SJSA1 (cell line): ENCODE results near the gene RILP. TPM values are rescaled to one million over a fixed set of nuclear protein-coding genes. Genes with fewer than 3 reads are reported as not detected.
"Not testable (repeated sequence)": the region's sequence is repeated elsewhere in the genome, so short reads cannot be mapped to it uniquely, and the experiment has no call there.

ENCODE experiments used
- DNase-seq, 2 experiments: peaks; one replicate each; pipeline ENCODE4 v3.0.0-alpha.2; 2015 to 2020; ENCODE audit warnings: low spot score in 2 of 2, low read depth in 1 of 2
- H3K27ac ChIP-seq: fragments of 250-450 bp; sonication (Bioruptor Pico); 2 replicates; pipeline ENCODE4 v1.5.1; 2020; ENCODE audit warnings: mild to moderate bottlenecking, moderate library complexity
- H3K27me3 ChIP-seq: fragments of 250-450 bp; sonication (Bioruptor Pico); replicated peaks from 2 replicates; pipeline ENCODE4 v1.5.1; 2020; ENCODE audit warnings: mild to moderate bottlenecking, moderate library complexity
- H3K36me3 ChIP-seq: fragments of 250-450 bp; sonication (Bioruptor Pico); 2 replicates; pipeline ENCODE4 v1.5.1; 2020; ENCODE audit warnings: mild to moderate bottlenecking
- H3K4me1 ChIP-seq: fragments of 250-450 bp; sonication (Bioruptor Pico); replicated peaks from 2 replicates; pipeline ENCODE4 v1.6.1; 2021; ENCODE audit warnings: mild to moderate bottlenecking
- H3K4me3 ChIP-seq: fragments of 250-450 bp; sonication (Bioruptor Pico); 2 replicates; pipeline ENCODE4 v1.5.1; 2020; ENCODE audit warnings: mild to moderate bottlenecking
- H3K9me3 ChIP-seq: fragments of 250-450 bp; sonication (Bioruptor Pico); replicated peaks from 2 replicates; pipeline ENCODE4 v1.5.1; 2020; ENCODE audit warnings: mild to moderate bottlenecking
- total RNA-seq: library from RNA; depleted of rRNA; stranded (reverse); fragments of >200 nt; shearing (Covaris generic); gene quantifications from 2 replicates; pipeline ENCODE4 v1.2.3, GENCODE V29; 2014

RILP gene
- total RNA-seq, 1 experiment from 2014 or later: 1.0 TPM

DNA sequence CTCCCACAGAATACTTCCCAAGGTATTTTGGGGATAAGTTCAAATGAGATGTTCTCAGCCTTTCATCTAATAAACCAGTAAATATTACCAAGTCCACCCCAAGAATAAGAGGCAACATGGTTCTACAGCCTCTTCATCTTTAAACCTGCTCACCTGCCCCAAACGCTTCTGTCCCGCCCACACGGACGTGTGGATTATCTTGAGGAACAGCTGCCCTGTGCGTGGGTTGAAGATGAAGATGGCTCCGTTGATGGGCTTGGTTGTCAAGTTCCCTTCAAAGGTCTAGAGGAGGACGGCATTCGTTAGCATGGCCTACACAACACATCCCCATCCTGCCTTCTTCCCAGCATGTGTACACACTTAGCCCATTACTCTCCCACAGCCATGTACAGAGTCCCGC is 8.4 kb upstream of the RILP start:
- Histone ChIP-seq H3K27ac (no peak overlapping the region), H3K36me3 (peaks cover 96% of the 10 kb centered on the region), H3K4me3 (no peak overlapping the region), H3K27me3 (no peaks in the 10 kb centered on the region), H3K9me3 (no peaks in the 10 kb centered on the region), H3K4me1 (no peaks in the 10 kb centered on the region)
- no peak for DNase-seq

DNA sequence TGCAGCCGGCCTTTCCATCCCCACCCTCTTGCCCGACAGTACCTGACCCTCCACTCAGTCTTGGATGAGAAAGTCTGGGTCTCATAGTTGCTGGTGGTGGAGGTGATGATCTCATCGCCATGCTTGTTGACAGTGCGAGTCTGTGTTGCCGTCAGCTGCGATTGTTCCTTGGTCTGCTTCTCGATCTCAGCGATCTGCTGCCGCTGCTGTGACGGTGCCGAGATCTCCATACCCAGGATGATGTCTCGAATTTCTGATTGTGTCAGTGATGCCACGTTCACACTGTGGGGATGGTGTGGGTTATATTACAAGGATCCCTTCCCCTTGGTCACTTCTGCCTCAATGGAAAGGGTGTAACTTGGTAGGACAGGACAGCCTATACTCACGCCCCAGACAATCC is 4.1 kb upstream of the RILP start:
- H3K27ac ChIP-seq: no peak overlapping the region
- peaks cover 17% of the 10 kb centered on the region for H3K4me1 ChIP-seq
- H3K27me3 ChIP-seq: no peaks in the 10 kb centered on the region
- H3K36me3 ChIP-seq: peaks cover 88% of the 10 kb centered on the region
- no peak for DNase-seq
- H3K4me3 ChIP-seq: no peak overlapping the region
- H3K9me3 ChIP-seq: no peaks in the 10 kb centered on the region

DNA sequence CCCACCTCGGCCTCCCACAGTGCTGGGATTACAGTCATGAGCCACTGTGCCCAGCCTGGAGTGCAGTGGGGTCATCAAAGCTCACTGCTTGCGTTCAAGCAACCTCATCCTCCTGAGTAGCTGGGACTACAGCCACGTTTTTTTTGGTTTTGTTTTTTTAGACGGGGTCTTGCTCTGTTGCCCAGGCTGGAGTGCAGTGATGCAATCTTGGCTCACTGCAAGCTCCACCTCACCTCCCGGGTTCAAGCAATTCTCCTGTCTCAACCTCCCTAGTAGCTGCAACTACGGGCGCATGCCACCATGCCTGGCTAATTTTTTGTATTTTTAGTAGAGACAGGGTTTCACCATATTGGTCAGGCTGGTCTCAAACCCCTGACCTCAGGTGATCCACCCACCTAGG is 3.1 kb upstream of the RILP start:
- not testable (repeated sequence) for H3K9me3 ChIP-seq, H3K27me3 ChIP-seq, H3K27ac ChIP-seq, H3K4me3 ChIP-seq, DNase-seq
- peaks cover 84% of the 10 kb centered on the region for H3K36me3 ChIP-seq
- peaks cover 24% of the 10 kb centered on the region for H3K4me1 ChIP-seq

DNA sequence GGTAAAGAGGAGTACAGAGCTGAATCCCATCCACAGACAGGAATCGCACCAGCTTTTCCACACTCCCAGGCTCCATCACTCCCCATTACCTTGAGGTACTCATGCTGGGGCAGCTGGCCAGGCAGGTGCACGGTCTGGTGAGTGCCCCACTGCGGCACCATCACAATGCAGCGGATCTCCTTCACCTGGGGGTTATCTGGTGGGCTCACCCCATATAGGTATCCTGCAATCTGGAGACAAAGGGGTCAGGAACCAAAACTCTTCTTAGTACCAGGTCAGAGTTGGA is 1.8 kb upstream of the RILP start:
- Histone ChIP-seq H3K4me3 (no peak overlapping the region), H3K36me3 (peaks cover 74% of the 10 kb centered on the region), H3K27ac (no peak overlapping the region), H3K27me3 (no peaks in the 10 kb centered on the region), H3K9me3 (no peaks in the 10 kb centered on the region), H3K4me1 (peaks cover 24% of the 10 kb centered on the region)
- no peak for DNase-seq

DNA sequence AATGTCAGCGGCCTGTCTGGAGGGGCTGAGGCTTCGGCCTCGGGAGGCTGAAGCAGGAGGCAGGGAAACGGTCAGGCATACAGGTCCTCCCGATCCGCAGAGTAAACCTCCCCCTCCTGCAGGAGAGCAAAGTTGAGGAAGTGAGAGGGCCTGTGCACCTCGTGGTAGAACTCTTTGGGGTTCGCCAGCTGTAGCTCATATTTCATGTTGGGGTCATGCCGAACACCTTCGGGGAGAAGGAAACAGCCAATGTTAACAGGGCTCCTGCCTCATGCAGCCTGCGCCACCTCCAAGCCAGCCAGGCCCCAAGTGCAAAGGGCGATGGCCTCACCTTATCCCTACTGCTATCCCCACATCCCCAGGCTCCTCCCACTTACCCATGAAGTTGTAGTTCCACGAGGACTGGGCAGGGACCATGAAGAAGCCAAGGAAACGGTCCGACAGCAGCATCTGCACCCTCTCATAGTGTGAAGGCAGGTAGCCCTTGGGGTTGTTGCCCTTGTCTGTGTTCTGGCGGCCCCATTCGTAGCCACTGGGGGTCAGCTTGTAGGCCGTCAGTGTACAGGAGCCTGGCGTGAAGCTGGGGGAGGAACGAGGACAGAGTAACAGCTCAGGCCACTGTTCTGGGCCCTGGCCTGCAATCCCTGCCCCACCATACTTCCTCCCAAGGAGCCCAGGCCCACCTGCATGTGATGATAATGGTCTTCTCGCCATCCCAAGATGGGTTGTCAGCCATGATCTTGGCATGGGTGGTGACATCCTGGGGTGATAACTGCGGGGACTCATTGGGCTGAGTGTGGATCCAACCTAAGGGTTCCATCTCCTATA is 1.3 kb upstream of the RILP start:
- Histone ChIP-seq H3K4me3 (no peak overlapping the region), H3K4me1 (peaks cover 24% of the 10 kb centered on the region), H3K27me3 (no peaks in the 10 kb centered on the region), H3K9me3 (no peaks in the 10 kb centered on the region), H3K27ac (no peak overlapping the region), H3K36me3 (peaks cover 69% of the 10 kb centered on the region)
- DNase-seq: no peak

DNA sequence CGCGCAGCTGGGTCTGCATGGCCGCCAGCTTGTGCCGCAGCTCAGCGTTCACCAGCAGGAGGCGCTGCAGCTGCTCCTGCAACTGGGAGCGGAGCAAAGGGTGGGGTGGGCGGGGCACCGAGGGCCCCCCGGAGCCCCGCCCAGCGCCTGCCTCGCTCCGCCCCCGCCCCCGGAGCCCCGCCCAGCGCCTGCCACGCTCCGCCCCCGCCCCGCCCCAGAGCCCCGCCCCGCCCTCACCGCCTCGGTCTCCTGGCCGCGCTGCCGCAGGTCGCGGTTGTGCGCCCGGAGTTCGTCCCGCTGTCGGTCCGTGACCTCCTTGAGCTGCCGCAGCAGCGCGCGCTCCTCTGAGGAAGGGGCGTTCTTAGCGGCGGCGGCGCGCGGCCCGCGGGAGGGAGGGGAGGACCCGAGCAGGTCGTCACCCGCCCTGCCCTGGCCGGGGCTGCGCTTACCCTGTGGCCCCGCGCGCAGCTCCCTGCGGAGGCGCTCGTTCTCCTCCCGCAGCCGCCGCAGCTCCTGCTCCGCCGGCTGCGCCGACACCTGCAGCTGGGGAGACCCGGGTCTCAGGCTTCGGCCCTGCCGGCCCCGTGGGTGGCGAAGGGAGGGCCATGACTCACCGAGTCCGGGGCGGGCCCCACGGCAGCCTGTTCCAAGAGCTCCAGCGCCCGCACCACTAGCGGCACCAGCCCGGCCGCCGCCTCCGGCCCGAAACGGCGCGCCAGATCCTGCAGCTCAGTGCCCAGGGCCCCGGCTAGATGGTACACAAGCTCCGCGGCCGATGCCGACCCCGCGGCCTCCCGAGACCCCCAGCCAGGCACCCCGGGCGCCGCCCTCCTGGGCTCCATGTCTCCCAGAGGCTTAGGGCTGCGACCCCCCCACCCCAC is 463 bp downstream of the RILP start:
- H3K4me3 ChIP-seq: peak overlapping the region; percentile 52
- peaks cover 32% of the 10 kb centered on the region for H3K4me1 ChIP-seq
- DNase-seq: peak; percentile 91 to 92
- no peaks in the 10 kb centered on the region for H3K27me3 ChIP-seq
- H3K27ac ChIP-seq: peak overlapping the region; percentile 40; the same call in 1 of the 2 replicates
- H3K36me3 ChIP-seq: peaks cover 51% of the 10 kb centered on the region
- no peaks in the 10 kb centered on the region for H3K9me3 ChIP-seq

DNA sequence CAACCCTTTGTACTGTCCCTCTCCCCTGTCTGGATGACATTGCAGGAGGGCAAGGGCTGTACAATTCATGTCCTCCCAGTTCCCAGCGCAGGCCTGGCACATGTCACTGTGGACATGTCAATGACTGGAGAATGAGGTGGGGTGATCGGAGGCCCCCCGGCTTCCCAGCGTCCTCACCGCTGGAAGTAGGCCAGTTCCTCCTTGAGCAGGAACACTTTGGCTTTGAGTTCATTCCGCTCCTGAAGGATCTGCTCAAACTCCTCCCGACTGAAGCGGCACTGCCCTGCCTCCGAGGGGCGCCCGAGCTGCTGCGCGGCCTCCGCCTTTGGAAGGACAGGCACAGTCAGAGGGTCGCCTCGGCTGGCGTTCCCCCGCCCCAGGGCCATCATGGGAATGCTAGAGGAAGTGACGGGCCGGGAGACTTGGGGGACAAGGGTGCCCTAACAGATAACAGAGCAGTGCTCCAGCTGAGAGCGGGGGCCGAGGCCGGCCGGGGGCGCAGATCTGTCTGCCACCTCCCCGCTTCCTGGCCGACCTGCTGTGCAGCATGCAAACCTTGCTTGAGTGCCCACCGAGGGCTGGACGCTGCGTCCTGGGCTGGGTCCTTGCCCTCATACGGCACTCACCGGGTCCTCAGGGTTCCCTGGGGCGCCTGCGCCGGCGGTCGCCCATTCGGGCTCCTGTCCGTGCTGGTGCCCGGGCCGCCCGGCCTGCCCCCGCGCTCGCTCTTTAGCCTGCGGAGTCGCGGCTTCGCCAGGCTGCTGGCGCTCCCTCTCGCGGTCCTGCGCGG is 1.3 kb downstream of the RILP start:
- Histone ChIP-seq H3K4me3 (peak overlapping the region; percentile 26), H3K36me3 (peaks cover 43% of the 10 kb centered on the region), H3K9me3 (0 out of 2 replicates have a peak, but pooled peaks cover 2% of the 10 kb centered on the region), H3K27ac (no peak overlapping the region), H3K27me3 (no peaks in the 10 kb centered on the region; the same call in 1 of the 2 replicates), H3K4me1 (peaks cover 40% of the 10 kb centered on the region)
- DNase-seq: no peak

DNA sequence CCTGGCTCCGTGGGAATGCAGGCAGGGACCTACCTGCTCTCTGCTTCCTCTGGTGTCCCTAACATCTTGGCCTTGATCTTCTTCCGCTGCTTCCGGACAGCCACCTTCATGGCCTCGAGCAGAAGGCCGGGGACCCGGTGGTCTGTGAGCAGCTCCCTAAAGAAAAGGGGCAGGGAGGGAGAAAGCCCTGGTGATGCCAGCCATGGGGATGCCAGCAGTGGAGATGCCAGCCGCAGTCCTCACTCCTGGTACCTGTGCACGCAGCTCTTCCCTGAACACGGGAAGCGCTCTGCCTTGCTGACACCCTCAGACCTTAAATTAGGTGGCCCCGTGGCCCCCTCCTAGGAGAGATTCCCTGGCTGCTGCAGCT is 1.9 kb downstream of the RILP start:
- no peak overlapping the region for H3K4me3 ChIP-seq
- no peaks in the 10 kb centered on the region; the same call in 1 of the 2 replicates for H3K27me3 ChIP-seq
- H3K9me3 ChIP-seq: 0 out of 2 replicates have a peak, but pooled peaks cover 2% of the 10 kb centered on the region
- DNase-seq: no peak
- H3K27ac ChIP-seq: no peak overlapping the region
- peaks cover 41% of the 10 kb centered on the region for H3K4me1 ChIP-seq
- H3K36me3 ChIP-seq: peaks cover 37% of the 10 kb centered on the region

DNA sequence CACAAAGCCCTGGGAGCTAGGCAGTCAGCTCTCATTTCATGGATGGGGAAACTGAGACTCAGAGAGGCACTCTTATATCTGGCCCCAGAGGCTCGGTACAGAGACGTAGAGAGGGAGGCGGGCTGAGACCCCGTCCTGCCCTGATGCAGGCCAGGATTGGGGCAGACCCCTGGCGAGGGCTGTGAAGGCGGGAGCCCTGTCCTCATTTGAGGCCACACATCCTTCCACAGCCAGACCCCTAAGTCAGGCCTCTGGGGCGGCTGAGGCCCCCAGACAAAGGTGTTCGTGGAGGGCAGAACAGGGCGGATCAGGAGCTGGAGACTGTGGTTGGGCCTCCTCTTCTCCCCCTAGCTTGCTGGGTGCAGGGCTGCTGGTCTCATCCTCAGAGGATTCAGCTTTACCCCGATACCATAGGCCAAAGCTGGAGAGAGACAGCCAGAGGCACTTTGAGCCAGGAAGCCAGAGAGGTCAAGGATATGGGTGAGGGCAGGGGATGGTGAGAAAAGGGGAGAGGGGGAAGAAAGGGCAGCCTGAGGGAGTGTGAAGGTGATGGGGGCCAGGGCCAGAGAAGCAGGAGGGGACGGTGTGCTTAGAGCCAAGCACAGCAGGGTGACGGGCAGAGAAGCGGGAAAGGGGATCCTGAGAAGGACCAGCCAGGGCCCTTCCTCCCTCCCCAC is 3.3 kb downstream of the RILP start:
- H3K9me3 ChIP-seq: 0 out of 2 replicates have a peak, but pooled peaks cover 2% of the 10 kb centered on the region
- no peaks in the 10 kb centered on the region; the same call in 1 of the 2 replicates for H3K27me3 ChIP-seq
- peaks cover 23% of the 10 kb centered on the region for H3K36me3 ChIP-seq
- H3K4me1 ChIP-seq: peaks cover 41% of the 10 kb centered on the region
- no peak for DNase-seq
- H3K4me3 ChIP-seq: no peak overlapping the region
- no peak overlapping the region for H3K27ac ChIP-seq

DNA sequence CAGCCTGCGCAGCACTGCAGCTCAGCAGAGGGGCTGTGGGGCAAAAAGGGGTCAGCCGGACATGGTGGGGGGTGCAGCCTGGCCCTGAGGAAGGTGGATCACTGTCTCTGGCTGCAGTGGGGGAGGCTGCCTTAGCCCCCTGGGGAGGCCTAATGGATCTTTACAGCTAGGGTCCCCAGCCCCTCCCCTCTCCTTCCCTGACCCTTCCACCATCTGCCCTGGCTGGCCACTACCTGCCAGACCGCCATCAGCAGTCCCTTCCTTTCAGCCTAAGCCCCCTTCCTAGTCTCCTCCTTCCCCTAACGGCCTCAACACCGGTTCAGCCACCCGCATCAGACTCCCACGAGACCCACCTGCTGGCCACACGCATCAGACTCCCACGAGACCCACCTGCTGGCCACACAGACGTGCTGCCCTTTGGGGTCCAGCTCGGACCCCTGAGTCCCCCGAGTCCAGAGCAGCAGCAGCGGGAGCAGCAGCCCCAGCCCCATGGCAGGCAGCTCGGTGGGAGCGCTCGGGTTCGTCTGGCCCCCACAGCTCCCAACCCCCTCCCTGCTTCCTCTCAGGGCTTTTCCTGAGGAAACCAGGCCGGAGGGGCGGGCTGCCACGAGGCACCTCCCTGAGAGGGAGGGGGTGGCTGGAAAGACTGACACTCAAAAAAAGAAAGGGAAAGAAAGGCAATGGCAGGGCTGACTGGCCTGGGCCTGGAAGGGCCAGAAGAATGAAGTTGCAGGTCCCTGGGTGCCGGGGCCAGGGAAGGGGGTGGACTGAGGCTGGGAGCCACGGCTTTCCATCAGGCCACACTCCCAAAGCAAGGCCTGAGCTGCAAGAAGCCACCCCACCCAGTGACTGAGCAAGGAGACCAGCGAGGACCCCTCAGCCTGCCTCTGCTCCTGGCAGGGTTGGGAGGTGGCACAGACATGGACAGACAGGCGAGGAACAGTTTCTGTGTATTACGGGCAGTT is 4.2 kb downstream of the RILP start, which contains the start of gene SCARF1:
SCARF1 (minus strand) TSS at position 526 of the 965 bp plus-strand sequence; CDS start at position 491, 35 bp downstream.
- H3K4me1 ChIP-seq: peaks cover 38% of the 10 kb centered on the region
- H3K27ac ChIP-seq: no peak within 1 kb of the TSS
- H3K27me3 ChIP-seq: no peaks in the 10 kb centered on the region; the same call in 1 of the 2 replicates
- peaks cover 14% of the 10 kb centered on the region for H3K36me3 ChIP-seq
- DNase-seq: no peak
- H3K9me3 ChIP-seq: 0 out of 2 replicates have a peak, but pooled peaks cover 2% of the 10 kb centered on the region
- H3K4me3 ChIP-seq: no peak within 1 kb of the TSS

DNA sequence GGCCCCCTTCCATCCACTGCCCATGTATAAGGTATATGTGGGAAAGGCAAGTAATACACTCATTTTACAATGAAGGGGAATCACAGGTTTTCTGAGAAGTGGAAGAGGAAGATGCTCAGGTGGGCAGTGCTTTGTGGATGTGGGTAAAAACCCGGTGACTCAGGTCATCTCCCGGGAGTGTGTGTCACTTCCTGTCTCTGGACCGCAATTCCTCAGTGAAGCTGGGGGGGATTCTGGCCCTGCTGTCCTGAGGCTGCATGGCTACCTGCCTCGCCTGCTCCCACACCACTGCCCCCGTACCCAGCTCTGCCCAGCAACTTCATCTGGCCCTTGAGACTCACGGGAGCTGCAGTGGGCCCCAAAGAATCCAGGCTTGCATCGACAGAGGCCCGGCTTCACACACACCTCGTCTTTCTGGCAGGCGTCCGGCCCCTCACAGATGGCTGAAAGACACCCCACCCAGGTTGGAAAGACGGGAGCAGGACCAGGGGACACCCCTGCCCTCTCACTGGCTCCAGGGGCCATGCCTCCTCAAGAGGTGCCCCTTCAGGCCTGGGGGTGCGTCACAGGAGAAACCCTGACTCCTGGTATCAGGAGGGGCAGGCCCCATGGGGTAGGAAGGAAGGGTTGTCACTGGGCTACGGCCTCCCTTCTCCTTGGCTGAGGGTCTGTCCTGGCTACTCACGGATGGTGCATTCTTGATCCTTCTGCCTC is 5.0 kb downstream of the RILP start:
- Histone ChIP-seq H3K27ac (no peak overlapping the region), H3K9me3 (0 out of 2 replicates have a peak, but pooled peaks cover 2% of the 10 kb centered on the region)
- DNase-seq: peak in 1 of 2 experiments; percentile 15

More for the DNA sequence above, 5.0 kb downstream of the RILP start:
- Histone ChIP-seq H3K4me1 (peaks cover 31% of the 10 kb centered on the region), H3K27me3 (no peaks in the 10 kb centered on the region; the same call in 1 of the 2 replicates), H3K36me3 (peaks cover 7% of the 10 kb centered on the region), H3K4me3 (no peak overlapping the region)
